Kidney epithelial cell (primary cell): ENCODE results near the gene MAOB. TPM values are rescaled to one million over a fixed set of nuclear protein-coding genes. Genes with fewer than 3 reads are reported as not detected.
A peak's percentile ranks its signal among the peaks of the same experiment; 100 is the strongest.

Source experiments
- DNase-seq: peaks from one replicate; pipeline ENCODE4 v3.0.0-alpha.2; 2010; ENCODE audit warnings: low read depth
- H3K27me3 ChIP-seq: 2 replicates; pipeline ENCODE4 v1.6.0; 2011; ENCODE audit warnings: low read length; ENCODE audit not compliant: control insufficient read depth, insufficient read depth
- H3K36me3 ChIP-seq: 2 replicates; pipeline ENCODE4 v1.5.1; 2011; ENCODE audit warnings: low read length; ENCODE audit not compliant: control insufficient read depth, insufficient read depth
- H3K4me3 ChIP-seq: 2 replicates; pipeline ENCODE4 v1.5.1; 2011; ENCODE audit warnings: low read depth, mild to moderate bottlenecking, control low read depth, low read length
- total RNA-seq: library from RNA; depleted of rRNA; stranded (reverse); fragments of >200 nt; gene quantifications from 2 replicates; pipeline ENCODE4 v1.2.3, GENCODE V29; 2015
- TF ChIP-seq, protein P1 (sequence below): IDR thresholded peaks from 2 replicates; pipeline ENCODE4 v1.5.1; 2011; ENCODE audit warnings: mild to moderate bottlenecking, moderate library complexity, low read length, control low read depth, inconsistent platforms; ENCODE audit not compliant: insufficient read depth, poor library complexity, severe bottlenecking

Gene MAOB
- total RNA-seq, 1 donor from 2014 or later: 1.1 TPM

DNA sequence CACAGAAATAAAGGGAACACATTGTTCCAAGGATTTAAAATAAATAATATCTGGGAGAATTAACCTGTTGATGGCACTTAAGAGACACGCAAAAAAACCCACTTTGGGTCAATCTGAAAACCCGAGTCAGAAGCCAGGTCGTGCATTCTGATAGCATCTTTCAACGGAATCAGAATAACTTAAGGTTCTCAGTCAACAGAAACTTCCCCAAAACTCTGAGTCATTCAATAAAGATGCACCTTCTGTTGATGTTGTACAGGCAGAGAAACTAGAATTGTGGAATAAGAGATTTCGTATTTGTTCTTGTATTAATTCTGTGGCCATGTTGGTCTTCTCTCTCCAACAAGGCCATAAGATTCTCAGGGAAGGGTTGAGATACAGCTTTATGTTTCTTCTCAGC, 78.2 kb downstream of the MAOB start:
- TF ChIP-seq, protein P1, sequence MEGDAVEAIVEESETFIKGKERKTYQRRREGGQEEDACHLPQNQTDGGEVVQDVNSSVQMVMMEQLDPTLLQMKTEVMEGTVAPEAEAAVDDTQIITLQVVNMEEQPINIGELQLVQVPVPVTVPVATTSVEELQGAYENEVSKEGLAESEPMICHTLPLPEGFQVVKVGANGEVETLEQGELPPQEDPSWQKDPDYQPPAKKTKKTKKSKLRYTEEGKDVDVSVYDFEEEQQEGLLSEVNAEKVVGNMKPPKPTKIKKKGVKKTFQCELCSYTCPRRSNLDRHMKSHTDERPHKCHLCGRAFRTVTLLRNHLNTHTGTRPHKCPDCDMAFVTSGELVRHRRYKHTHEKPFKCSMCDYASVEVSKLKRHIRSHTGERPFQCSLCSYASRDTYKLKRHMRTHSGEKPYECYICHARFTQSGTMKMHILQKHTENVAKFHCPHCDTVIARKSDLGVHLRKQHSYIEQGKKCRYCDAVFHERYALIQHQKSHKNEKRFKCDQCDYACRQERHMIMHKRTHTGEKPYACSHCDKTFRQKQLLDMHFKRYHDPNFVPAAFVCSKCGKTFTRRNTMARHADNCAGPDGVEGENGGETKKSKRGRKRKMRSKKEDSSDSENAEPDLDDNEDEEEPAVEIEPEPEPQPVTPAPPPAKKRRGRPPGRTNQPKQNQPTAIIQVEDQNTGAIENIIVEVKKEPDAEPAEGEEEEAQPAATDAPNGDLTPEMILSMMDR: no peak
- no peak for DNase-seq
- no peaks in the 10 kb centered on the region for H3K36me3 ChIP-seq
- H3K4me3 ChIP-seq: no peak overlapping the region
- no peaks in the 10 kb centered on the region for H3K27me3 ChIP-seq

DNA sequence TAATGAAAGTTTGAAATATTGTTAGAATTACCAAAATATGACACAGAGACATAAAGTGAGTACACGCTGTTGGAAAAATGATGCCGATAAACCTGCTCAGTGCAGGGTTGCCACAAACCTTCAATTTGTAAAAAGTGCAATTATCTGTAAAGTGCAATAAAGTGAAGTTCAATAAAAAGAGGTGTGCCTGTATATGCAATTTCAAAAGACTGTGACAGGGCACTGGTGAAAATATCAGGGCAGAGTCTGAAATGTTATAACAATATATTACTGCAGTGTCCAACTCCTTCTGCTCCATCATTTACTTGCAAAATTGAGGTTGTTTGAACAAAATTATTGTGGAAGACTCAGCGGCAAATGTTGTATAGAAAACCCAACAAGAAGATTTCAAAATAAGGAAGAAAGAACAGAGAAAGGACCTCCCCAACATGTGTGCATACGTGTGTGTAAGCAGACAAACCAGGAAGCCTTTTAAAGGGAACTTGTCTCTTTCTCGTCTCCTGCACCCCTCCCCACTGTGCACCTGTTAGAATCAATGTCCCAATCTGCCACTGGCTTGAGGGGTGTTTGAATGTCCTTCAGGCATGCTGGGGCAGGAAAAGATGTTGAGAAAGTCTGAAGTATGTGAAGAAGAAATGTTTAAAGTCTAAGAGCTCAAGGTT, 96.2 kb downstream of the MAOB start:
- Histone ChIP-seq H3K27me3 (no peaks in the 10 kb centered on the region), H3K4me3 (no peak overlapping the region), H3K36me3 (no peaks in the 10 kb centered on the region)
- no peak for DNase-seq
- TF ChIP-seq, protein P1: no peak

DNA sequence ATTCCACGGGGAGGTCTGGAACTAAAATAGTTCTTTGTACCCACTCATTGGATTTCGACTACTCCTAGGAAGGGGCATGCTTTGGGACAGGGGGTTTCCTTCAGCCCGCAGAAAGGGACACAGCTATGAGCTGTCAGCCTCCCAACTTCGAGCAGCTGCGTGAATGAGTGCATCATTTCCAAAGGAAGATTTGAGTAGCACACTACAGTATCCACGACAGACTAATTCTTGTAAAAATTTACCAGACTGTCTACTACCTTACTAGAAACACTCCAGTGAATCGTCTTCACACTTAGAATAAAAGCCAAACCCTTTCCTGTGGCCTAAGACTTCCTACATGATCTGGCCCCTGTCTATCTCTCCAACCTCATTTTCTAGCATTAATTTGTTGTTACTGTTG, 124.2 kb downstream of the MAOB start:
- Histone ChIP-seq H3K4me3 (no peak overlapping the region), H3K27me3 (peaks cover 2% of the 10 kb centered on the region), H3K36me3 (no peaks in the 10 kb centered on the region)
- no peak for DNase-seq
- TF ChIP-seq, protein P1: no peak

GRCh38 chrX:43756076-43756475, 126.2 kb downstream of the MAOB start:
- Histone ChIP-seq H3K27me3 (no peaks in the 10 kb centered on the region), H3K4me3 (no peak overlapping the region), H3K36me3 (no peaks in the 10 kb centered on the region)
- TF ChIP-seq, protein P1: no peak
- DNase-seq: no peak

DNA sequence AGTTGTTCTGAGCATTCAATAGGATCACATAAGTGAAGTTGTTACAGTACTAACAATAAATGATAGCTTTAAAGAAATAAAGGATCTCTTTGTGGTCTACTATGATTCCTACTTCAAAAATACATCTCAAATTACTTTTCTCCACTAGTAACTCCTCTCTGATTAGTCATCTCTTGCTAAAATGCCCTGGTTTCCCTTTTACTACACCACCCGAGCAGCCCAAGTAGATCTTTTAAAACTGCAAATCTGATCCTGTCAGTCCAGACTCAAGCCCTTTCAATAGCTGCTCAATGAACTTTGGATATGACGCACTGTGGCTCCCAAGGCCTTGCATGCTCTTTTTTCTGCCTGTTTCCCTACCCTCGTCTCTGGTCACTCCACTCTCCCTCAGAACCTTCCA, 128.6 kb downstream of the MAOB start:
- DNase-seq: no peak
- H3K4me3 ChIP-seq: no peak overlapping the region
- no peaks in the 10 kb centered on the region for H3K27me3 ChIP-seq
- TF ChIP-seq, protein P1: no peak
- no peaks in the 10 kb centered on the region for H3K36me3 ChIP-seq

DNA sequence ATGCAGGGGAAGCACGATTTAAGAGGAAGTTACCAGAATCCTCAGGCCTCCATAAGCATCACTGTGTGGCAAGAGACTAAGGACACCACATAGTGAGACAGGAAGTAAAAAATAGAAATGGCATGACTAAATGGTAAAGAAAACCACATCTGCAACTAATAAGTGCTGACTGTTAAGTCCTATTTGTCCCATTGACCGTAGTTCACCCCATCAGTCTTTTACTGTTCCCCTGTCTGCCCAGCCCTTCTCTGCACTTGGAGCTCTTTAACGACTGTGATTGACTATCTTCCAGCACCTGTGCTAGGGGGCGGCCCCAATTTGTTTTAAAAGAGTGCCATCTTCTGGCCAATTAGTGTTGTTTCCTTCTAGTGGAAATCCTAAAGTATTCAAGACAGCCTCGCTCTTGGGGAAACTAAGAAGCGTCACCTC, 132.0 kb downstream of the MAOB start:
- H3K4me3 ChIP-seq: no peak overlapping the region
- TF ChIP-seq, protein P1: peak; percentile 49
- no peaks in the 10 kb centered on the region for H3K27me3 ChIP-seq
- no peaks in the 10 kb centered on the region for H3K36me3 ChIP-seq
- DNase-seq: no peak
